GM18502 (cell line): ENCODE measurements around the gene CHTOP.
"Not testable (repeated sequence)": the region's sequence is repeated elsewhere in the genome, so short reads cannot be mapped to it uniquely, and the experiment has no call there.

Experiments used
- ATAC-seq: cut with Tn5 transposase; IDR thresholded peaks from one replicate; pipeline ENCODE4 v1.9.1; 2021; ENCODE audit warnings: mild to moderate bottlenecking; ENCODE audit not compliant: unreplicated experiment, poor library complexity

The CHTOP gene

GRCh38 chr1:153633754-153634665 lies at the start of gene CHTOP:
Gene CHTOP, plus strand, starts transcription at chr1:153634066. Its CDS starts 2,523 bp downstream, at chr1:153636589.
- ATAC-seq = peak; percentile 90

- ATAC-seq = no peak
Observed at GRCh38 chr1:153585006-153585405, 48.9 kb upstream of the CHTOP start.

- ATAC-seq = no peak
Observed at GRCh38 chr1:153586347-153586746, 47.5 kb upstream of the CHTOP start.

- no peak for ATAC-seq
Observed at GRCh38 chr1:153587314-153587713, 46.6 kb upstream of the CHTOP start.

- not testable (repeated sequence) for ATAC-seq
Observed at GRCh38 chr1:153588033-153588432, 45.8 kb upstream of the CHTOP start.

GRCh38 chr1:153588482-153588881 lies 45.4 kb upstream of the CHTOP start:
- no peak for ATAC-seq

GRCh38 chr1:153592748-153593147 lies 41.1 kb upstream of the CHTOP start:
- ATAC-seq = no peak

GRCh38 chr1:153597206-153597605 lies 36.7 kb upstream of the CHTOP start:
- ATAC-seq = no peak

GRCh38 chr1:153598309-153599172 lies 35.3 kb upstream of the CHTOP start:
- peak; percentile 97 for ATAC-seq

- no peak for ATAC-seq
Observed at GRCh38 chr1:153599847-153600246, 34.0 kb upstream of the CHTOP start.

GRCh38 chr1:153602749-153603148 lies 31.1 kb upstream of the CHTOP start:
- no peak for ATAC-seq

GRCh38 chr1:153606194-153606593 lies 27.7 kb upstream of the CHTOP start:
- no peak for ATAC-seq

GRCh38 chr1:153607381-153607780 lies 26.5 kb upstream of the CHTOP start:
- no peak for ATAC-seq

- ATAC-seq = no peak
Observed at GRCh38 chr1:153608089-153608682, 25.7 kb upstream of the CHTOP start.

- no peak for ATAC-seq
Observed at GRCh38 chr1:153608742-153609584, 24.9 kb upstream of the CHTOP start.

GRCh38 chr1:153609585-153609907 lies 24.3 kb upstream of the CHTOP start:
- no peak for ATAC-seq

- ATAC-seq = no peak
Observed at GRCh38 chr1:153610334-153610733, 23.5 kb upstream of the CHTOP start.

GRCh38 chr1:153610811-153611301 lies 23.0 kb upstream of the CHTOP start:
- ATAC-seq = no peak

- ATAC-seq = no peak
Observed at GRCh38 chr1:153611356-153611755, 22.5 kb upstream of the CHTOP start.
